K562 (cell line): Measurements from ENCODE around the gene PTPRG.

ENCODE experiments used
- BHLHE40 ChIP-seq: IDR thresholded peaks from 2 replicates; pipeline ENCODE4 v1.6.1; 2011; ENCODE audit warnings: low read length, improper control_type of control experiment
- CEBPB ChIP-seq: fragments of 450-650 bp; IDR thresholded peaks from 2 replicates; pipeline ENCODE4 v1.6.1; 2016; ENCODE audit warnings: missing genetic modification characterization, missing compliant biosample characterization
- EZH2 ChIP-seq: IDR thresholded peaks from 2 replicates; pipeline ENCODE4 v1.6.1; 2012; ENCODE audit warnings: low read depth, mild to moderate bottlenecking, inconsistent platforms, low read length, borderline replicate concordance
- GATA2 ChIP-seq: sonication (generic); formaldehyde crosslinking; IDR thresholded peaks from 2 replicates; pipeline ENCODE4 v1.4.0; 2020; ENCODE audit warnings: mild to moderate bottlenecking, missing genetic modification reagents
- MCM5 ChIP-seq: fragments of 450-650 bp; IDR thresholded peaks from 2 replicates; pipeline ENCODE4 v1.6.1; 2016; ENCODE audit warnings: low read depth
- NBN ChIP-seq: fragments of 450-650 bp; IDR thresholded peaks from 2 replicates; pipeline ENCODE4 v1.6.1; 2016; ENCODE audit warnings: low read depth, mild to moderate bottlenecking
- NFE2 ChIP-seq: IDR thresholded peaks from 2 replicates; pipeline ENCODE4 v1.6.1; 2014; ENCODE audit warnings: antibody characterized with exemption, low read depth
- NUFIP1 ChIP-seq: fragments of 450-650 bp; IDR thresholded peaks from 2 replicates; pipeline ENCODE4 v1.6.1; 2018; ENCODE audit not compliant: partially characterized antibody
- PCBP1 ChIP-seq: fragments of 200-400 bp; formaldehyde crosslinking; IDR thresholded peaks from 2 replicates; pipeline ENCODE4 v1.6.1; 2018; ENCODE audit warnings: mild to moderate bottlenecking, low read depth, low read length; ENCODE audit not compliant: poor library complexity, severe bottlenecking
- RAD21 ChIP-seq, 2 experiments: fragments of 250-450 bp in 1 of 2; fragments of 450-650 bp in 1 of 2; sonication (Bioruptor Pico) in 1 of 2; formaldehyde crosslinking in 1 of 2; IDR thresholded peaks in 1 of 2; conservative IDR thresholded peaks in 1 of 2; 2 replicates each; pipeline versions ENCODE4 v1.4.0 to v1.8.0; 2020 to 2022; ENCODE audit warnings: mild to moderate bottlenecking in 2 of 2, moderate library complexity in 1 of 2
- REST ChIP-seq, 2 experiments: fragments of 450-650 bp; formaldehyde crosslinking in 1 of 2; IDR thresholded peaks; 2 replicates each; pipeline versions ENCODE4 v1.4.0 to v1.6.1; 2014 to 2020; ENCODE audit warnings: mild to moderate bottlenecking in 2 of 2, borderline replicate concordance in 1 of 2, low read depth in 1 of 2
- RNF2 ChIP-seq: sonication (generic); IDR thresholded peaks from 2 replicates; pipeline ENCODE4 v1.6.1; 2016
- TF ChIP-seq, protein P1 (sequence below), 3 experiments: IDR thresholded peaks in 2 of 3; conservative IDR thresholded peaks in 1 of 3; 2 replicates each; pipeline ENCODE4 v1.5.1; 2011 to 2012; ENCODE audit warnings: low read length in 3 of 3, mild to moderate bottlenecking in 3 of 3, control low read depth in 2 of 3, improper control_type of control experiment in 1 of 3, inconsistent platforms in 1 of 3, low read depth in 1 of 3, mixed read lengths in 1 of 3, moderate library complexity in 1 of 3; ENCODE audit not compliant: insufficient read depth in 2 of 3

GRCh38 chr3:62073038-62073437 lies 511.7 kb downstream of the PTPRG start:
- TF ChIP-seq RNF2 (no peak), REST (IDR thresholded peaks at IDR 0.05; ENCODE audit: borderline replicate concordance) (no peak), REST (CRISPR knock-in tag; IDR thresholded peaks at IDR 0.05; ENCODE audit: low read depth) (no peak), EZH2 (no peak), GATA2 (CRISPR knock-in tag) (no peak), NUFIP1 (no peak), MCM5 (no peak), NBN (no peak), RAD21 (CRISPR knock-in tag; conservative IDR thresholded peaks at IDR 0.05 in 1 of 2, IDR thresholded peaks at IDR 0.05 in 1 of 2) (no peak), PCBP1 (no peak), CEBPB (tag) (no peak), NFE2 (no peak), BHLHE40 (no peak)
- TF ChIP-seq, protein P1, sequence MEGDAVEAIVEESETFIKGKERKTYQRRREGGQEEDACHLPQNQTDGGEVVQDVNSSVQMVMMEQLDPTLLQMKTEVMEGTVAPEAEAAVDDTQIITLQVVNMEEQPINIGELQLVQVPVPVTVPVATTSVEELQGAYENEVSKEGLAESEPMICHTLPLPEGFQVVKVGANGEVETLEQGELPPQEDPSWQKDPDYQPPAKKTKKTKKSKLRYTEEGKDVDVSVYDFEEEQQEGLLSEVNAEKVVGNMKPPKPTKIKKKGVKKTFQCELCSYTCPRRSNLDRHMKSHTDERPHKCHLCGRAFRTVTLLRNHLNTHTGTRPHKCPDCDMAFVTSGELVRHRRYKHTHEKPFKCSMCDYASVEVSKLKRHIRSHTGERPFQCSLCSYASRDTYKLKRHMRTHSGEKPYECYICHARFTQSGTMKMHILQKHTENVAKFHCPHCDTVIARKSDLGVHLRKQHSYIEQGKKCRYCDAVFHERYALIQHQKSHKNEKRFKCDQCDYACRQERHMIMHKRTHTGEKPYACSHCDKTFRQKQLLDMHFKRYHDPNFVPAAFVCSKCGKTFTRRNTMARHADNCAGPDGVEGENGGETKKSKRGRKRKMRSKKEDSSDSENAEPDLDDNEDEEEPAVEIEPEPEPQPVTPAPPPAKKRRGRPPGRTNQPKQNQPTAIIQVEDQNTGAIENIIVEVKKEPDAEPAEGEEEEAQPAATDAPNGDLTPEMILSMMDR (IDR thresholded peaks at IDR 0.05 in 2 of 3, conservative IDR thresholded peaks at IDR 0.05 in 1 of 3; ENCODE audit: insufficient read depth in 2 of 3, low read depth in 1 of 3, low read length in 3 of 3), result no peak
